Measurements from ENCODE around the gene BHLHE23. TPM values are rescaled to one million over a fixed set of nuclear protein-coding genes. Genes with fewer than 3 reads are reported as not detected.

BHLHE23 gene
- total RNA-seq, 4 donors from 2014 or later: not detected

DNA sequence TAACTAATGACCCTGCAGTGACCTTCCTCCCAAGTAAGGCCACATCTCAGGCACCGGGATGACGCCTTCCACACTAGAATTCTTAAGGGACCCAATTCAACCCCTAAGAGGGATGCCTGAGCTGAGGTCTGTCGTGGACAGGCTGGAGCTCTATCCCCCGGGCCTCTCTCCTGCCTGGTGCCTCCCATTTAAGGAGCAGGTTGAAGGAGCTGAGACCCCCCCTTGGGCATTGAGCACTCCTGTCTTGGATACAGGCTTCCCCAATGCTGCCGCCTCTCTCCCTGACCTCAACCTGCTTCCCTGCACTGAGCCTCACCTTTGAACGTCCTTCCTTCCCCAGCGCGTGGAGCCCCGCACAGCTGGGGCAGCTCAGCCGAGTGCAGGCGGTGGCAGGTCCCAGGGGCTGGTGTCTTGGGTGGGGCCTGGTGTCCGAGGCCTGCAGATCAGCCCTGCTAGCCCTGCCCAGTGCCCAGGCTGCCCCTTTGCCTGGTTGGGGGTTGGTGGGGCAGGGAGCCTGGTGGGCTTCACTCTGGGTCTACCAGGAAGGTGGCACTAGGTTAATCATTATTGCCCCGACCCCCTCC is 19.9 kb upstream of the BHLHE23 start:
- H3K4me3 ChIP-seq: no peak overlapping the region
- intact Hi-C loops (cut with DNase I; ENCODE audit: low total_unique reads): no loop called here
- no peaks in the 10 kb centered on the region for H3K36me3 ChIP-seq
- H3K9me3 ChIP-seq: no peaks in the 10 kb centered on the region
- no peak for DNase-seq
- TF ChIP-seq POLR2A (IDR thresholded peaks at IDR 0.05): no peak
- TF ChIP-seq, protein P1, sequence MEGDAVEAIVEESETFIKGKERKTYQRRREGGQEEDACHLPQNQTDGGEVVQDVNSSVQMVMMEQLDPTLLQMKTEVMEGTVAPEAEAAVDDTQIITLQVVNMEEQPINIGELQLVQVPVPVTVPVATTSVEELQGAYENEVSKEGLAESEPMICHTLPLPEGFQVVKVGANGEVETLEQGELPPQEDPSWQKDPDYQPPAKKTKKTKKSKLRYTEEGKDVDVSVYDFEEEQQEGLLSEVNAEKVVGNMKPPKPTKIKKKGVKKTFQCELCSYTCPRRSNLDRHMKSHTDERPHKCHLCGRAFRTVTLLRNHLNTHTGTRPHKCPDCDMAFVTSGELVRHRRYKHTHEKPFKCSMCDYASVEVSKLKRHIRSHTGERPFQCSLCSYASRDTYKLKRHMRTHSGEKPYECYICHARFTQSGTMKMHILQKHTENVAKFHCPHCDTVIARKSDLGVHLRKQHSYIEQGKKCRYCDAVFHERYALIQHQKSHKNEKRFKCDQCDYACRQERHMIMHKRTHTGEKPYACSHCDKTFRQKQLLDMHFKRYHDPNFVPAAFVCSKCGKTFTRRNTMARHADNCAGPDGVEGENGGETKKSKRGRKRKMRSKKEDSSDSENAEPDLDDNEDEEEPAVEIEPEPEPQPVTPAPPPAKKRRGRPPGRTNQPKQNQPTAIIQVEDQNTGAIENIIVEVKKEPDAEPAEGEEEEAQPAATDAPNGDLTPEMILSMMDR (IDR thresholded peaks at IDR 0.05 in 4 of 5, conservative IDR thresholded peaks at IDR 0.05 in 1 of 5): no peak
- H3K4me1 ChIP-seq: no peaks in the 10 kb centered on the region
- in situ Hi-C loops (cut with MboI; ENCODE audit: low sequenced_read_pairs in 4 of 4): no loop called here
- no peak overlapping the region for H3K27ac ChIP-seq
- ATAC-seq: no peak
- H3K27me3 ChIP-seq: peaks cover 69 to 90% (median 87%) of the 10 kb centered on the region in 3 donors

DNA sequence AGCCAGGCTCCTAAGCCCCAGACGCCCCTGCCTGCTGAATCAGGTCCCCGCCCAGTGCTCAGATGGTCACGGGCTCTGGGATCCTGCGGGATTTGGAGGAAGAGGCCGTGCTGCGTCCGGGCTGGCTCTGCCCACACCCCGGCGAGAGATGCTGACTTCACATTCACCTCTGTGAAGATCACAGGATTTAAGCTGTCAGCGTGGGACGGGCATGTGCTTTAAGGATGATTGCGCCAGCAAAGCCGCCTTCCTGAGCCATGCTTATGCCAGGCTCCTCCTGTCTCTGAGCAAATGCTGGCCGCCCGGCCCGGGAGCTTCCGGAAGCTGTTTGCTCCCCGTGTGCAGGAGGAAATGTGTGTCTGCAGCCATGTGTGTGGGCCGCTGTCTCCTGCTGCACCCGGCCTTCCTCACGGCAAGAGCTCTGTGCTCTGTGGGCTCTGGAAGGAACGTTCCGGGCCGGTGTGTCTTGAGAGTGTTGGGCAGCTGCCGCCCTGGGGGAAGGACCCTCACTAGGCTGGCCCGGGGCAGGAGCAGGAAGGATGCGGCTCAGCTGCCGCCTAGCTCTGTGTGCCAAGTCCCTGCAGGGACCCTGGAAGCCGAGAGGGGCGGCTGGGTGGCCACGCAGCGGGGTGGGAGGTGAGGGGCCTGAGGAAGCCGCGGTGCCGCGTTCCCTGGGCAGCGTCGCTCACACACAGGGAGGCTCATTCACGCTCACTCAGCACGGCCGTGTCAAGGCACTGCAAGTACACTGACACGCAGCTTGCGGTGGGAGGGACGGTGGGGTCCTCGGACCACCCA is 19.0 kb upstream of the BHLHE23 start:
- in situ Hi-C loops (cut with MboI; ENCODE audit: low sequenced_read_pairs in 4 of 4): no loop called here
- Histone ChIP-seq H3K27ac (no peak overlapping the region), H3K4me1 (no peaks in the 10 kb centered on the region), H3K27me3 (peaks cover 66 to 91% (median 87%) of the 10 kb centered on the region in 3 donors), H3K4me3 (no peak overlapping the region), H3K9me3 (no peaks in the 10 kb centered on the region), H3K36me3 (no peaks in the 10 kb centered on the region)
- ATAC-seq (no peak), DNase-seq (no peak)
- intact Hi-C loops (cut with DNase I; ENCODE audit: low total_unique reads): no loop called here
- TF ChIP-seq, protein P1 (IDR thresholded peaks at IDR 0.05 in 4 of 5, conservative IDR thresholded peaks at IDR 0.05 in 1 of 5): no peak
- TF ChIP-seq POLR2A (IDR thresholded peaks at IDR 0.05): no peak

DNA sequence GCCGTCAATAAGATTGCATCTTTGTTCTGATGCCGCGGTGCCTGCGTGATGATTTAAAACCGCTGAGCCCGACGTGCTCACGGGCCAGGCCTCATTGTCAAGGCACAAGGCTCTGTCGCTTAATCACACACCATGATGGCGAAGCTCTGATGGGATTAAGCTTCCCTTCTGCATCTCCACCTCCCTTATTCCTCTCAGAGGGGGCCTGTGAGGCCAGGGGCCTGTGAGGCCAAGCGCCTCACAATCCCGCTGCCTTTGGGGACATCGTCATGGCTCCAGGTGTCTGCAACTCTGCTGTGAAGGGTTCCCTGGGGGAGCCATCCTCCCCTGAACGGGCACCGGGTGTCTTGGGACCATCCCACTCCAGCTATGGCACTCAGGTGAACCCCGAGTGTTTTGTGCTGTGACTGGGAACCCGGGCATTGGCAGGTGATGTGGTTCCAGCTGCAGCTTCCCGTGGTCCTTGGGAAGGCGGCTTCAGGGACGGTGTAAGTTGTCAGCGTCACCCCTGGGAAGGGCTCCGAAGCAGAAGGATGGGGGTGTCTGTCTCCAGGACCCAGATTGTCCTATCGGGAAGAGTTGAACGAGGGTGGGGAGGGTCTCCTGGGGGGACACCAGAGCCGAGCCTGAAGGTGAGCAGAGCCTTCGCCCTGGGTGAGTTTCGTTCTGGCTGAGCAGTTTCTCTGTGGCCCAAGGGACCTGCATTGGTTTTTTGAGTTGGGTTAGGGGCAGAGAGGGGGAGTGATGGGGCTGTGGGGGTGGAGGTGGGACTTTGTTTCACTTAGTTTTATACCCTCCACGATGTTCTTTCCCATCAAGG is 18.0 kb upstream of the BHLHE23 start:
- ATAC-seq (no peak), DNase-seq (no peak)
- H3K27me3 ChIP-seq: peaks cover 65 to 90% (median 78%) of the 10 kb centered on the region in 3 donors
- TF ChIP-seq POLR2A (IDR thresholded peaks at IDR 0.05): no peak
- TF ChIP-seq, protein P1 (IDR thresholded peaks at IDR 0.05 in 4 of 5, conservative IDR thresholded peaks at IDR 0.05 in 1 of 5): no peak
- no peak overlapping the region for H3K27ac ChIP-seq
- H3K9me3 ChIP-seq: no peaks in the 10 kb centered on the region
- intact Hi-C loops (cut with DNase I; ENCODE audit: low total_unique reads) (no loop called here), in situ Hi-C loops (cut with MboI; ENCODE audit: low sequenced_read_pairs in 4 of 4) (loop anchor here in 1 of 4 donors (25.0 kb wide), 1 partner anchor 137 kb away; no protein-coding TSS in a partner anchor)
- no peaks in the 10 kb centered on the region for H3K36me3 ChIP-seq
- H3K4me3 ChIP-seq: no peak overlapping the region
- H3K4me1 ChIP-seq: no peaks in the 10 kb centered on the region

DNA sequence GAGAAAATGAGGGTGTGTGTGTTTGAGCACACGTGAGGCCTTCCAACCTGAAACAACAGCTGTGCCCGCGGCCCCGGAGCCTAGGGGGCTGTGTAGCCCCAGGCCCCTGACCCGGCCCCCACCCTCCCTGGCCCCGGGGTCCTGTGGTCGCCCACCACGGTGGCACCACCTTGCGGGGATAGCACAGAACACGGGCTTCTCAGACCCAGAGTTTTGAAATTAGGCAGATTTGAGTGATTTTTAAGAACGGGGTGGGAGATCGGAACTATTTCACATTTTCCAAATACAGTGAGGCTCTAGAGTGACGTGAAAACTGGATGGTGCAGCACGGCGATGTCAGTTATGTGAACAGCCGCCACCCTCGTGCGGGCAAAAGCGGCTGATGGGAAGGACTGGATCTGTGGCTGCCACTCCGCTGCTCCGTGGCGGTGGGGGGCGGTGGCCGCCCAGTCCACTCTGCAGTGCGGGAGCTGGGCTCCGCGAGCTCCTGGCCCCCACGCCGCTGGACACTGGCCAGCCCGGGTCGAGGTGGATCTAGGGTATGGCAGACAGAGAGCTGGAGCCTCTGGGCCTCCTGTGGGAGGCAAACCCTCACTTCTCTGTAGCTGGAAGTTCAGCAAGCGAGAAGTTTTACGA is 17.3 kb upstream of the BHLHE23 start:
- Histone ChIP-seq H3K9me3 (no peaks in the 10 kb centered on the region), H3K4me3 (no peak overlapping the region), H3K4me1 (no peaks in the 10 kb centered on the region), H3K27me3 (peaks cover 63 to 88% (median 74%) of the 10 kb centered on the region in 3 donors), H3K27ac (no peak overlapping the region), H3K36me3 (no peaks in the 10 kb centered on the region)
- no peak for TF ChIP-seq POLR2A (IDR thresholded peaks at IDR 0.05)
- TF ChIP-seq, protein P1 (IDR thresholded peaks at IDR 0.05 in 4 of 5, conservative IDR thresholded peaks at IDR 0.05 in 1 of 5): no peak
- in situ Hi-C loops (cut with MboI; ENCODE audit: low sequenced_read_pairs in 4 of 4): loop anchor here in 1 of 4 donors (25.0 kb wide), 1 partner anchor 137 kb away; no protein-coding TSS in a partner anchor
- no peak for DNase-seq
- intact Hi-C loops (cut with DNase I; ENCODE audit: low total_unique reads): no loop called here
- no peak for ATAC-seq

Data from gastrocnemius medialis (tissue), 4 donors.